ENCODE results near the gene LIPC. TPM values are rescaled to one million over a fixed set of nuclear protein-coding genes. Genes with fewer than 3 reads are reported as not detected.

The LIPC gene
- total RNA-seq, 1 experiment from 2014 or later, result not detected

DNA sequence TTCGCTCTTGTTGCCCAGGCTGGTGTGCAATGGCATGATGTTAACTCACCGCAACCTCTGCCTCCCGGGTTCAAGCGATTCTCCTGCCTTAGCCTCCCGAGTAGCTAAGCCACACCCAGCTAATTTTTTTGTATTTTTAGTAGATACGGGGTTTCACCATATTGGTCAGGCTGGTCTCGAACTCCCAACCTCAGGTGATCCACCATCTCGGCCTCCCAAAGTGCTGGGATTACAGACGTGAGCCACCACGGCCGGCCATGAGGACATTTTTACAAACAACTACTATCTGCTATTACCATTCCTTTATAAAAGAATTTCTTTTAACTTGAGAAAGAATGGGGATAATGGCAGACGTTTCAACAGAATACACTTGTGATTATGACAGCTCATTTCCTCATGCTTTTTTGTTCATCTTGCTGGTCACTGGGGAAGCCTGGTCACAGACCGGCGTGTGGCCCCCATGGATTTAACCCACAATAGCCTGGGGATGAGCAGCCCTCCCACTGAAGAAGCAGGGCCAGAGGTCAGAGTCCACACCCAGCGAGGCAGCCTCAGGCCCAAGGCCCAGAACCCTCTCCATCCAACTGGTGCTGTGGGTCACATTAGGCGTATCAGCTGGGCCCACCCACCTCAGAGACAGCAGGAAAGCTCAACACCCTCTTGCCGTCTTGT lies 112.0 kb downstream of the LIPC start:
- ATAC-seq (no peak), DNase-seq (ENCODE audit: low read depth, low spot score) (no peak)
- H3K4me1 ChIP-seq (ENCODE audit: control insufficient read depth in 1 of 2, insufficient read depth in 2 of 2, low read length in 2 of 2), result peaks cover 18 to 25% of the 10 kb centered on the region in 2 experiments
- ChIA-PET RAD21 (ENCODE audit: low non-redundant PET in 1 of 2, low total read pairs in 2 of 2, uncharacterized antibody in 2 of 2, unreplicated experiment in 2 of 2) (no interaction called here), POLR2A (interaction anchor here (1.4 kb wide), 1 partner anchor 9 kb away, joined by 3 read pairs; no protein-coding TSS in a partner anchor), CTCF (no interaction called here)
- no TSS peak for BruUV-seq (replicated peaks)
- no peak overlapping the region for H3K4me3 ChIP-seq (replicated peaks in 1 of 2; ENCODE audit: low read depth in 1 of 2, low read length in 2 of 2)
- no peaks in the 10 kb centered on the region for H4K20me1 ChIP-seq (ENCODE audit: insufficient read depth)
- no peaks in the 10 kb centered on the region for H3K36me3 ChIP-seq (ENCODE audit: control insufficient read depth in 1 of 2, insufficient read depth in 2 of 2, low read length in 2 of 2)
- intact Hi-C loops (cut with micrococcal nuclease), result no loop called here
- no peak overlapping the region for H3K27ac ChIP-seq (ENCODE audit: low read depth, low read length)
- no peaks in the 10 kb centered on the region for H3K9me3 ChIP-seq (ENCODE audit: control insufficient read depth in 1 of 2, insufficient read depth in 1 of 2, low read depth in 1 of 2, low read length in 2 of 2)
- H2AFZ ChIP-seq (ENCODE audit: low read depth, low read length, poor library complexity, severe bottlenecking), result no peak overlapping the region
- H3K27me3 ChIP-seq (ENCODE audit: insufficient read depth, low read length), result no peaks in the 10 kb centered on the region
- H3K9me2 ChIP-seq (ENCODE audit: insufficient read depth), result no peaks in the 10 kb centered on the region
- no peaks in the 10 kb centered on the region for H3K79me2 ChIP-seq (ENCODE audit: insufficient read depth, low read length)
- no peak overlapping the region for H3K9ac ChIP-seq (ENCODE audit: low read length)
- TF ChIP-seq CEBPB (IDR thresholded peaks at IDR 0.05; ENCODE audit: low read depth), result no peak
- TF ChIP-seq POLR2AphosphoS5 (IDR thresholded peaks at IDR 0.05; ENCODE audit: low read depth, low read length), result no peak
- no peak for TF ChIP-seq ZNF274 (IDR thresholded peaks at IDR 0.05; ENCODE audit: low read depth, low read length)
- TF ChIP-seq POLR2A (IDR thresholded peaks at IDR 0.05; ENCODE audit: borderline replicate concordance, extremely low read depth, insufficient read depth, insufficient read length), result no peak
- no peak for TF ChIP-seq CBX3 (IDR thresholded peaks at IDR 0.05; ENCODE audit: low read depth)
- TF ChIP-seq FOSL1 (IDR thresholded peaks at IDR 0.05; ENCODE audit: low read depth), result no peak
- TF ChIP-seq, protein P1, sequence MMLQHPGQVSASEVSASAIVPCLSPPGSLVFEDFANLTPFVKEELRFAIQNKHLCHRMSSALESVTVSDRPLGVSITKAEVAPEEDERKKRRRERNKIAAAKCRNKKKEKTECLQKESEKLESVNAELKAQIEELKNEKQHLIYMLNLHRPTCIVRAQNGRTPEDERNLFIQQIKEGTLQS (IDR thresholded peaks at IDR 0.05), result no peak
- no peak for TF ChIP-seq RAD21 (IDR thresholded peaks at IDR 0.05; ENCODE audit: low read depth)
- TF ChIP-seq YY1 (IDR thresholded peaks at IDR 0.05; ENCODE audit: extremely low read depth, insufficient replicate concordance, low read depth, low read length), result no peak
- no peak for TF ChIP-seq ELF1 (IDR thresholded peaks at IDR 0.05; ENCODE audit: borderline replicate concordance, low read depth)
- TF ChIP-seq TCF7L2 (IDR thresholded peaks at IDR 0.05; ENCODE audit: borderline replicate concordance, extremely low read depth, insufficient read depth, insufficient read length), result no peak
- H3K4me2 ChIP-seq (ENCODE audit: low read length), result no peak overlapping the region

DNA sequence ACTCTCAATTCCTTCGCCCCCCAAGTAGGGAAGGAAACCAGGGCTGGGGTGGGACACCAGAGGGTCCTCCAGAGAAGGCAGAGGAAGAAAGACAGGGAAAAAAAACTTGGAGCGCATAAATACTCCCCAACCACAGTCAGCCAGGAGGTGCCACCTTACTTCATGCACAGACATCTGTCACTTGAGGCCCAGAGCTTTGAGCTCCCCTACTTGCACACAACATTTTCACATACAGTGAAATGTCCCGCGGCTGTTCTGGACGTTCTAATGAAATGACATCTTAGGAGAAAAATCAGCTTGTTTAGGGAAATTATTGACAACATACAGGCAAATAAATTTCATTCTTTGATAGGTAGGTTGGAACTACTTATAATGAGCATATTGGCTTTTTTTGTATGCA lies 113.0 kb downstream of the LIPC start:
- Histone ChIP-seq H3K9me3 (ENCODE audit: control insufficient read depth in 1 of 2, insufficient read depth in 1 of 2, low read depth in 1 of 2, low read length in 2 of 2) (no peaks in the 10 kb centered on the region), H3K27ac (ENCODE audit: low read depth, low read length) (no peak overlapping the region), H3K4me3 (replicated peaks in 1 of 2; ENCODE audit: low read depth in 1 of 2, low read length in 2 of 2) (no peak overlapping the region), H4K20me1 (ENCODE audit: insufficient read depth) (no peaks in the 10 kb centered on the region), H3K9ac (ENCODE audit: low read length) (no peak overlapping the region), H3K4me2 (ENCODE audit: low read length) (no peak overlapping the region), H3K4me1 (ENCODE audit: control insufficient read depth in 1 of 2, insufficient read depth in 2 of 2, low read length in 2 of 2) (peaks cover 18 to 25% of the 10 kb centered on the region in 2 experiments), H3K27me3 (ENCODE audit: insufficient read depth, low read length) (no peaks in the 10 kb centered on the region), H3K79me2 (ENCODE audit: insufficient read depth, low read length) (no peaks in the 10 kb centered on the region), H2AFZ (ENCODE audit: low read depth, low read length, poor library complexity, severe bottlenecking) (no peak overlapping the region), H3K9me2 (ENCODE audit: insufficient read depth) (no peaks in the 10 kb centered on the region), H3K36me3 (ENCODE audit: control insufficient read depth in 1 of 2, insufficient read depth in 2 of 2, low read length in 2 of 2) (no peaks in the 10 kb centered on the region)
- RAD21 ChIA-PET (ENCODE audit: low non-redundant PET in 1 of 2, low total read pairs in 2 of 2, uncharacterized antibody in 2 of 2, unreplicated experiment in 2 of 2), result no interaction called here
- ATAC-seq (no peak), DNase-seq (ENCODE audit: low read depth, low spot score) (no peak)
- no TSS peak for BruUV-seq (replicated peaks)
- intact Hi-C loops (cut with micrococcal nuclease), result no loop called here
- CTCF ChIA-PET, result no interaction called here
- POLR2A ChIA-PET, result no interaction called here
- TF ChIP-seq SRF (IDR thresholded peaks at IDR 0.05; ENCODE audit: low read depth), result no peak
- no peak for TF ChIP-seq EGR1 (IDR thresholded peaks at IDR 0.05; ENCODE audit: low read depth)
- no peak for TF ChIP-seq FOSL1 (IDR thresholded peaks at IDR 0.05; ENCODE audit: low read depth)
- TF ChIP-seq, protein P2, sequence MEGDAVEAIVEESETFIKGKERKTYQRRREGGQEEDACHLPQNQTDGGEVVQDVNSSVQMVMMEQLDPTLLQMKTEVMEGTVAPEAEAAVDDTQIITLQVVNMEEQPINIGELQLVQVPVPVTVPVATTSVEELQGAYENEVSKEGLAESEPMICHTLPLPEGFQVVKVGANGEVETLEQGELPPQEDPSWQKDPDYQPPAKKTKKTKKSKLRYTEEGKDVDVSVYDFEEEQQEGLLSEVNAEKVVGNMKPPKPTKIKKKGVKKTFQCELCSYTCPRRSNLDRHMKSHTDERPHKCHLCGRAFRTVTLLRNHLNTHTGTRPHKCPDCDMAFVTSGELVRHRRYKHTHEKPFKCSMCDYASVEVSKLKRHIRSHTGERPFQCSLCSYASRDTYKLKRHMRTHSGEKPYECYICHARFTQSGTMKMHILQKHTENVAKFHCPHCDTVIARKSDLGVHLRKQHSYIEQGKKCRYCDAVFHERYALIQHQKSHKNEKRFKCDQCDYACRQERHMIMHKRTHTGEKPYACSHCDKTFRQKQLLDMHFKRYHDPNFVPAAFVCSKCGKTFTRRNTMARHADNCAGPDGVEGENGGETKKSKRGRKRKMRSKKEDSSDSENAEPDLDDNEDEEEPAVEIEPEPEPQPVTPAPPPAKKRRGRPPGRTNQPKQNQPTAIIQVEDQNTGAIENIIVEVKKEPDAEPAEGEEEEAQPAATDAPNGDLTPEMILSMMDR (IDR thresholded peaks at IDR 0.05 in 2 of 3, conservative IDR thresholded peaks at IDR 0.05 in 1 of 3; ENCODE audit: borderline replicate concordance in 1 of 3, insufficient read depth in 1 of 3, low read depth in 2 of 3, low read length in 2 of 3), result no peak
- no peak for TF ChIP-seq ZFX (IDR thresholded peaks at IDR 0.05)
- no peak for TF ChIP-seq SIN3A (IDR thresholded peaks at IDR 0.05; ENCODE audit: low read depth)
- TF ChIP-seq CBX3 (IDR thresholded peaks at IDR 0.05; ENCODE audit: low read depth), result no peak
- no peak for TF ChIP-seq ZNF274 (IDR thresholded peaks at IDR 0.05; ENCODE audit: low read depth, low read length)
- no peak for TF ChIP-seq POLR2A (IDR thresholded peaks at IDR 0.05; ENCODE audit: borderline replicate concordance, extremely low read depth, insufficient read depth, insufficient read length)
- TF ChIP-seq, protein P3, sequence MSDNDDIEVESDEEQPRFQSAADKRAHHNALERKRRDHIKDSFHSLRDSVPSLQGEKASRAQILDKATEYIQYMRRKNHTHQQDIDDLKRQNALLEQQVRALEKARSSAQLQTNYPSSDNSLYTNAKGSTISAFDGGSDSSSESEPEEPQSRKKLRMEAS (IDR thresholded peaks at IDR 0.05), result no peak
